Activated naive CD4-positive, alpha-beta T cell treated with Interleukin-2 at 50 U/mL for 16 hours (primary cell): ENCODE measurements around the gene DPEP2.
"Not testable (repeated sequence)": the region's sequence is repeated elsewhere in the genome, so short reads cannot be mapped to it uniquely, and the experiment has no call there.

Experiments
- DNase-seq: peaks from one replicate; pipeline ENCODE4 v3.0.0-alpha.2; 2020

DPEP2 gene

GRCh38 chr16:68003031-68003430 lies 3.7 kb upstream of the DPEP2 start:
- no peak for DNase-seq

- DNase-seq: no peak
Observed at GRCh38 chr16:68000450-68000849, 1.2 kb upstream of the DPEP2 start.

GRCh38 chr16:67999985-68000384 lies 701 bp upstream of the DPEP2 start:
- DNase-seq: no peak

DNA sequence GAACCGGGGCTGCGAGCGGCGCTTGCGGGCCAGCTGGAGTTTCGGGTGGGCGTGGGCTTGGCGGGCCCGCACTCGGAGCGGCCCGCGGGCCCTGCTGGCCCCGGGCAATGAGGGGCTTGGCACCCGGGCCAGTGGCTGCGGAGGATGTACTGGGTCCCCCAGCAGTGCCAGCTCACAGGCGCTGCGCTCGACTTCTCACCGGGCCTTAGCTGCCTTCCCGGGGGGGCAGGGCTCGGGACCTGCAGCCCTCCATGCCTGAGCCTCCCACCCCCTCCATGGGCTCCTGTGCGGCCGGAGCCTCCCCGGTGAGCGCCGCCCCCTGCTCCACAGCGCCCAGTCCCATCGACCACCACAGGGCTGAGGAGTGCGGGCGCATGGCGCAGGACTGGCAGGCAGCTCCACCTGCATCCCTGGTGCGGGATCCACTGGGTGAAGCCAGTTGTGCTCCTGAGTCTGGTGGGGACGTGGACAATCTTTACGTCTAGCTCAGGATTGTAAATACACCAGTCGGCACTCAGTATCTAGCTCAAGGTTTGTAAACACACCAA lies 979 bp downstream of the DPEP2 start:
- not testable (repeated sequence) for DNase-seq

DNA sequence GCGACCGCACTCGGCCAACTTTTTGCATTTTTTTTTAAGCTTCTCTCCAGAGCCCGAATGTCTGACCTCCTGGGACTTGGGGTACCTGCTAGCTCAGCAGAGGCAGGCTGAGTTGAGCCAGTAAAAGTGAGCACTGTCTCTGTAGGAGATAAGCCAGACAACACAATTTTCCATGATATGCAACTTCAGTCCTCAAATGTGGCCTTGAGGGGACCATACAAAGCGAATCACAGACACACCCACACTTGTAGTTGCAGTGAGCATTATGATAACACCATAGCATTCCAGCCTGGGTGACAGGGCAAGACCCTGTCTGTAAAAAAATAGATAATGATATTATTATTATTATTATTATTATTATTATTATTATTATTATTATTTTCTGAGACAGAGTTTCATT lies 2.6 kb downstream of the DPEP2 start:
- DNase-seq: no peak

DNA sequence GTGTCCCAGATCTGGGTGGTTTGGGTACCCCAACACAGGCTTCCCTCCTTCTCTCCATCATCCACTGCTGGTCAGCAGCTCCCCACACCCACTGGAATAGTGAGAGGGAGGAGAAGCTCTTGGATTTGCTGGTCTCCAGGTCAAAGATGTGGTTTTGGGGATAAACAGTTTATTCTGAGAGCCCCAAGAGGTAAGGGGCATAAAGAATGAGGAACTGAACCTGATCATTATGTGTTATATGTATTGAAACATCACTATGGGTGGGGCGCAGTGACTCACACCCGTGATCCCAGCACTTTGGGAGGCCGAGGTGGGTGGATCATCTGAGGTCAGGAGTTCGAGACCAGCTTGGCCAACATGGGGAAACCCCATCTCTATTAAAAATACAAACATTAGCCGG lies 3.9 kb downstream of the DPEP2 start:
- peak; percentile 38 for DNase-seq

GRCh38 chr16:67994040-67994408 lies 5.3 kb downstream of the DPEP2 start:
- not testable (repeated sequence) for DNase-seq

DNA sequence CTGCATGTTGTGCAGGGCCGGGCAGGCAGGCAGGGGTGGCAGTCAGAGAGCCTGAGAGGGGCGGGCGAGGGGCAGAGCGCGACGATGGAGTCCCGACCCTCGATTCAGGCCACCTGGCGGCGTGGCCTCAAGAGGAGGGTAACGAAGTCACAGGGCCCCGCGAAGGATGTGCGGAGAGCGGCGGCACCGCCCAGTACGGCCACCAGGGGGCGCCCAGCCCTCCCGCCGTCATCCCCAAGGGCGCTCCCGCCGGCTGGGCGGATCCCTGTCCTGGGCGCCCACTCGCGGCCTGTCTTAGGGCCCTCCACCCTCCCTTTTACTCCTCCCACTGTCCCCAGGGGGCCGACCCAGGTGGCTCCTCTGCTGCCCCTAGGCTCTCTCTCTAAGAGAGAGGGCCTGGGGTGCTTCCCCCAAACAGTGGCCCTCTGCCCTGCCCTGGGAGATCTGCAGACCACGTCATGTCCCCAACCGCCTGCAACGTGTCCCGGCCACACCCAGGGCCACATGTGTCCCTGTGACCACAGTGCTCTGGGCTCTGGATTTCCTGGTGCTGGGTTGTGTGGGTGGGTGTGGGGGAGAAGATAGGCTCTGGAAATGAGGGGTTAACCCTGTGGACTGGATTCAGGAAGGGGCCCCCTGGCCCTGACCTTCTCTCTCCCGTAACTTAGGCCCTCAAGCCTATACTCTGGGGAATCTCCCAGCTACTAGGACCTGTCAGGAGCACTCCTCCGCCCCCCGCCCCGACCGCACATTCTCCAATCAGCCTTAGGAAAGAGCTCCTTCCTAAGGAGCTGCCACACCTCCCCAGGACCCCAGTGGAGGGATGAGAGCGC lies 5.9 kb downstream of the DPEP2 start:
- peak; percentile 85 for DNase-seq

- no peak for DNase-seq
Observed at GRCh38 chr16:67992661-67993206, 6.5 kb downstream of the DPEP2 start.

GRCh38 chr16:67990018-67990386 lies 9.3 kb downstream of the DPEP2 start:
- DNase-seq: no peak

DNA sequence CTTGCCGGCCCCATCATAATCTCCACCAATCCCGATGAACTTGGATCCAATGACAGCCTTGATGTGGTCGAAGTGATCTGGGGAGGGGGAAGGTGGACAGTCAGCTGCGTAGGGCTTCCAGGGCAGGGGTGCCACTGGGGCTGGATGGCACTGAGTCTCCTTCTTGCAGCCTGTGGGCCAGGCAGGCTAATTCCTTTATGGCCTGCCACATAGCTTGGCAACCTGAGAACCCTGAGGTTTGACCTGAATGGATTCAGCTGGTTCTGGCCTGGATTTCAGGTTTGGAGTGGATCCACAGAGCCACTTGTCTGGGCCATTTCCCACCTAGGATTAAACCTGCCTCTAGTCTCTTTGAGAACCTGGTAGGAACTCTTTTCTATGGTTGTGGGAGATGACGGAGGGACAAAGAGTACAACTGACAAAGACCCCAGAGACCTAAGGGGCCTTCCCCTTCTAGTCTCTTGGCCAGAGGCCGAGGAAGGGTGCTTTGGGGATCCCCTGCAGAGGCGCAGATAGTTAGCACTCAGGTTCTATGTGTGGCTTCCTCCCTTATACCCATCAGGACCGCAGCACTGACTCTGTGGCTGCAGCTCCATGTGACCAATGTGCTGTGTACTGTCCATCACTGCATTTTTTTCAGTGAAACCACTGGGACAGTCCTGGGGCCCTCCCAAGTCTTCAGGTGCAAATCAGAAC lies 9.8 kb downstream of the DPEP2 start:
- DNase-seq: no peak

DNA sequence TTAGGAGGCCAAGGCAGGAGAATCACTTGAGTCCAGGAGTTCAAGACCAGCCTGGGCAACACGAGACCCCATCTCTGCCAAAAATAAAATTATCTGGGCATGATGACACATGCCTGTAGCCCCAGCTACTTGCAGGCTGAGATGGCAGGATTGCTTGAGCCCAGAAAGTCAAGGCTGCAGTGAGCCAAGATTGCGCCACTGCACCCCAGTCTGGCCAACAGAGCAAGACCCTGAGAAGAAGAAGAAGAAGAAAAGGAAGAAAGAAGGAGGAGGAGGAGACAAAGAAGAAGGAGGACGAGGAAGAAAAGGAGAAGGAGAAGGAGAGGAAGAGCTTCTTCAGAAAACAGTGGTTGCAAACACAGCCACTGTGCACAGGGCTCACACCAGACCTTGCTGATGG lies 10.6 kb downstream of the DPEP2 start:
- no peak for DNase-seq

DNA sequence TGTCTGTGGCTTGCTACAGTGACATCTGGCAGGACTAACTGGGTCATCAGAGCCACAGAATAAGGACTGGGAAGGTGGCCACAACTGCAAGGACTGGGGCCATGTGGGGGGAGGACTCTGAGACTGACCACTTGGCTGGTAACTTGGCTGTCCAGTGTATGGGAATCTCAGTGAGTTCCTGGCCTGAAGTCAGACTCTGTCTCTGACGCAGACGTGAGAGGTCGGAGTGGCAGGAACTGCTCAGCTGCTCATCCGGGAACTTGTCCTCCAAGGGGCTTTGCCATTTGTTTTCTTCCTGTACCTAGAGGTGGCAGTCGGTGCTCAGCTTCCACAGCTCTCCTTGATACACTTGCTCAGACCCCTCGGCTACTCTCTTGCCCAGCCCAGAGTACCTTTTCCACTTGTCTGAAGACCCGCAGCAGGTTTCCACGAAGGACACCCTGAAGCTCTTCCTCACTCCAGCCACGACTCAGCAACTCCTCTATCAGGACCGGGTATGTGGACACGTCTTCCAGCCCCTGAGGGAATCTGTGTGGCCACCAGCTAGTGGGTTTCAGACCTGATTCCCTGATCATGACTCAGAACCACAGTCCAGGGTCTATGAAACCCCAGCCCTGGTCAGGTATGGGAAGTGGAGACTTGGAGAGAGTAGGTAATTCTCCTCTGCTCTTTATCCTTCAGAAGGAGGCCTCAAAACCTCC lies 11.7 kb downstream of the DPEP2 start:
- no peak for DNase-seq

- DNase-seq: no peak
Observed at GRCh38 chr16:67986949-67987348, 12.3 kb downstream of the DPEP2 start.

- no peak for DNase-seq
Observed at GRCh38 chr16:67982011-67982696, 17.1 kb downstream of the DPEP2 start.

DNA sequence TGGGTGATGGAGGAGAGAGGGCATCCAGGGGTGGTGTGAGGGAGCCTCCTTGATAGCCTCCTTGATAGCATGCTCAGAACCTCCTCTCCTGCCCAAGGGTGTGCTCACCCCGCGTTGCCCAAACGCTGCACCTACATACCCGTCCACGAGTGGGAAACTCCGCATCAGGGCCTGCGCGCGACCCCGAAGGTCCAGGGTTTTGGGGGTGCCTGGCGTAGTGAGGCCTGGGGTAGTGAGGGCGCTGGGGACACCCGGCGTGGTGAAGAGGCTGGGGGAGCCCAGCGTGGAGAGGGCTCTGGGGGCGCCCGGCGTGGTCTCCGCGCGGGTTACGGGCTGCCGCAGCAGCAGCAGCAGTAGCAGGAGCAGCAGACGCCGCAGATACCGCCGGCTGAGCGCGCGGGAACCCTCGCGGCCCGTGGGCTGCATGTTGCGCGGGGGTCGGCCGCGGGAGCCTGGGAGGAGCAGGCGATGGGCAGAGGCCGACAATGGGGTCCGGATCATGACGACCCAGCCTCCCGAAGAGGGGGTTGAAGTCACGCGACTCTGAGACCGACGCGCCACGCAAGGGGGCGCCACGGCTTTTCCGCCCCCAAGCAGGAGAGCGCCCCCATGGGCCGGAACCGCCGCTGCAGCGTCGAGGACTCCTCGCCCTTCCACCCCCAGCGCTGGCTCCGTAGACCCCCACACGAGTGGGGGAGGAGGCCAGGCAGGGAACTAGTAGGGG lies 19.2 kb downstream of the DPEP2 start, which contains the start of gene DPEP3:
Gene DPEP3 (minus strand): TSS at position 545 of the 724 bp plus-strand sequence. CDS start 119 bp downstream, at position 426.
- no peak for DNase-seq

- no peak for DNase-seq
Observed at GRCh38 chr16:67977469-67978227, 21.6 kb downstream of the DPEP2 start.

GRCh38 chr16:67977005-67977404 lies 22.3 kb downstream of the DPEP2 start:
- DNase-seq: no peak

DNA sequence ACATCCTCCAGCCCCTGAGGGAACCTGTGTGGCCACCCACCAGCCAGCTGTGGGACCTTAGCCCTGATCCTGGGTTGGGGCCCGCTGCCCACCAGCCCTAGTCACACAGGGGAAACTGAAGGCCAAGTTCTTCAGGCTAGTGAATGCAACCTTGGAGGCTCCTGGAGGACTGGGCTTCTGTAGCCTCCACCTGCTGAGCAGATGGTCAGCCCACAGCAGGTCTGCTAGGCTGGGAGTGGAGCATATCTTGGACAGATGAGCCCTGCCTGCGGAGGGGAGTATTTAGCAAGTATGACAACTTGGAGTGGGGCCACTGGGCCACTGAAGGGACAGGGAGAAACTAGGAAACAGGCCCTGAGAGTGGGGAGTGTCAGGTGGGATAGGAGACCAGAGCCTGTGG lies 23.1 kb downstream of the DPEP2 start:
- no peak for DNase-seq

GRCh38 chr16:67975321-67976105 lies 23.8 kb downstream of the DPEP2 start:
- DNase-seq: no peak
